CD4-positive, CD25-positive, alpha-beta regulatory T cell (primary cell): ENCODE results near the gene SLFN12L. TPM values are rescaled to one million over a fixed set of nuclear protein-coding genes. Genes with fewer than 3 reads are reported as not detected.
A peak's percentile ranks its signal among the peaks of the same experiment; 100 is the strongest.
"Not testable (repeated sequence)": the region's sequence is repeated elsewhere in the genome, so short reads cannot be mapped to it uniquely, and the experiment has no call there.

ENCODE experiments used
- ATAC-seq, 2 donors: fragments of 150-1000 bp; cut with Tn5 transposase; one replicate each; pipeline ENCODE4 v1.10.0; 2021; ENCODE audit warnings: low read depth in 2 of 2, moderate number of reproducible peaks in 2 of 2, moderate library complexity in 1 of 2
- DNase-seq, 3 donors: peaks; one replicate each; pipeline versions ENCODE4 v3.0.0 to v3.0.0-alpha.2; 2012 to 2022; ENCODE audit warnings: mixed read lengths in 1 of 3
- H3K27ac ChIP-seq: one replicate; pipeline ENCODE4 v1.7.0; 2013; ENCODE audit warnings: mild to moderate bottlenecking, low read length; ENCODE audit not compliant: insufficient read depth, poor library complexity, severe bottlenecking
- H3K27me3 ChIP-seq: one replicate; pipeline ENCODE4 v1.7.0; 2013; ENCODE audit warnings: low read length; ENCODE audit not compliant: control insufficient read depth, insufficient read depth
- H3K36me3 ChIP-seq: one replicate; pipeline ENCODE4 v1.7.0; 2013; ENCODE audit warnings: mild to moderate bottlenecking, low read length, moderate library complexity; ENCODE audit not compliant: control insufficient read depth, insufficient read depth
- H3K4me1 ChIP-seq: 2 replicates; pipeline ENCODE4 v1.7.0; 2013; ENCODE audit warnings: mild to moderate bottlenecking, low read length; ENCODE audit not compliant: insufficient read depth, control insufficient read depth, poor library complexity, severe bottlenecking
- H3K4me3 ChIP-seq: one replicate; pipeline ENCODE4 v1.7.0; 2013; ENCODE audit warnings: low read depth, mild to moderate bottlenecking, low read length, moderate library complexity
- H3K9me3 ChIP-seq, 2 experiments: 1 replicate in 1 of 2; 2 replicates in 1 of 2; pipeline ENCODE4 v1.7.0; 2013; ENCODE audit warnings: low read length in 2 of 2, mild to moderate bottlenecking in 1 of 2, moderate library complexity in 1 of 2; ENCODE audit not compliant: control insufficient read depth in 2 of 2
- H3K27ac Mint-ChIP-seq, 3 donors: one replicate each; pipeline ENCODE4 v1.8.0; 2020 to 2022; ENCODE audit warnings: mild to moderate bottlenecking in 3 of 3, mixed read lengths in 3 of 3, moderate library complexity in 2 of 3
- H3K27me3 Mint-ChIP-seq: one replicate; pipeline ENCODE4 v1.8.0; 2022; ENCODE audit warnings: mild to moderate bottlenecking, mixed read lengths
- H3K36me3 Mint-ChIP-seq: one replicate; pipeline ENCODE4 v1.8.0; 2020; ENCODE audit warnings: mixed read lengths
- H3K4me1 Mint-ChIP-seq, 4 donors: one replicate each; pipeline ENCODE4 v1.8.0; 2020 to 2022; ENCODE audit warnings: mixed read lengths in 4 of 4, mild to moderate bottlenecking in 1 of 4
- H3K4me3 Mint-ChIP-seq, 4 donors: one replicate each; pipeline ENCODE4 v1.8.0; 2020 to 2022; ENCODE audit warnings: mild to moderate bottlenecking in 4 of 4, mixed read lengths in 4 of 4, moderate library complexity in 3 of 4
- H3K9me3 Mint-ChIP-seq, 7 donors: one replicate each; pipeline ENCODE4 v1.8.0; 2020 to 2022; ENCODE audit warnings: mixed read lengths in 7 of 7, mild to moderate bottlenecking in 3 of 7, moderate library complexity in 2 of 7
- polyA plus RNA-seq, 4 donors: library from polyadenylated mRNA; unstranded; fragments of 300-500 nt; fragmentation: Illumina TruSeq; gene quantifications; one replicate each; pipeline ENCODE4 v1.2.3, GENCODE V29; 2021
- total RNA-seq: library from RNA; stranded (reverse); gene quantifications from one replicate; pipeline ENCODE4 v1.2.3, GENCODE V29; 2022

Gene SLFN12L
- total and polyA plus RNA-seq, 5 donors from 2014 or later, result 12.7 to 105 (median 13.9) TPM

- Histone ChIP-seq H3K4me1 (peaks cover 65% of the 10 kb centered on the region), H3K27ac (peak overlapping the region; percentile 86), H3K4me3 (peak overlapping the region; percentile 81), H3K36me3 (no peaks in the 10 kb centered on the region), H3K27me3 (no peaks in the 10 kb centered on the region), H3K9me3 (no peaks in the 10 kb centered on the region)
- Mint-ChIP-seq H3K9me3 (peaks cover 0 to 5% (median 0%) of the 10 kb centered on the region in 7 donors), H3K27ac (peak overlapping the region in 2 of 3 donors; percentile 48 to 78), H3K36me3 (peaks cover 34% of the 10 kb centered on the region), H3K4me1 (peaks cover 31 to 85% (median 65%) of the 10 kb centered on the region in 4 donors), H3K27me3 (no peaks in the 10 kb centered on the region), H3K4me3 (peak overlapping the region; percentile 12 to 92 (median 81))
- DNase-seq, result peak in 2 of 3 donors; percentile 37 to 52
- ATAC-seq, result peak; percentile 35 to 48
Observed at GRCh38 chr17:35531160-35531559, 6.3 kb downstream of the SLFN12L start.

GRCh38 chr17:35529866-35530265 is 7.6 kb downstream of the SLFN12L start:
- Mint-ChIP-seq H3K27me3 (no peaks in the 10 kb centered on the region), H3K4me1 (peaks cover 36 to 90% (median 73%) of the 10 kb centered on the region in 4 donors), H3K9me3 (peaks cover 0 to 5% (median 0%) of the 10 kb centered on the region in 7 donors), H3K4me3 (peak overlapping the region; percentile 40 to 83 (median 72)), H3K36me3 (peaks cover 38% of the 10 kb centered on the region), H3K27ac (peak overlapping the region; percentile 60 to 94 (median 78))
- H3K36me3 ChIP-seq, result no peaks in the 10 kb centered on the region
- H3K27me3 ChIP-seq, result no peaks in the 10 kb centered on the region
- no peak for ATAC-seq
- no peak for DNase-seq
- H3K27ac ChIP-seq, result peak overlapping the region; percentile 86
- H3K9me3 ChIP-seq, result no peaks in the 10 kb centered on the region
- peaks cover 53% of the 10 kb centered on the region for H3K4me1 ChIP-seq
- H3K4me3 ChIP-seq, result no peak overlapping the region

GRCh38 chr17:35529326-35529725 is 8.2 kb downstream of the SLFN12L start:
- peaks cover 51% of the 10 kb centered on the region for H3K4me1 ChIP-seq
- peak overlapping the region; percentile 34 to 95 (median 34) for H3K27ac Mint-ChIP-seq

GRCh38 chr17:35523296-35523695 is 14.2 kb downstream of the SLFN12L start:
- Histone ChIP-seq H3K9me3 (no peaks in the 10 kb centered on the region), H3K4me1 (peaks cover 65% of the 10 kb centered on the region), H3K27ac (peak overlapping the region; percentile 43), H3K27me3 (no peaks in the 10 kb centered on the region), H3K4me3 (peak overlapping the region; percentile 22), H3K36me3 (peaks cover 22% of the 10 kb centered on the region)
- peak overlapping the region in 3 of 4 donors; percentile 9 to 67 (median 52) for H3K4me3 Mint-ChIP-seq
- H3K9me3 Mint-ChIP-seq, result no peaks in the 10 kb centered on the region
- DNase-seq (no peak), ATAC-seq (no peak)
- peaks cover 60% of the 10 kb centered on the region for H3K36me3 Mint-ChIP-seq
- peaks cover 63 to 97% (median 86%) of the 10 kb centered on the region in 4 donors for H3K4me1 Mint-ChIP-seq
- H3K27me3 Mint-ChIP-seq, result no peaks in the 10 kb centered on the region
- peak overlapping the region; percentile 37 to 84 (median 65) for H3K27ac Mint-ChIP-seq

More at GRCh38 chr17:35529326-35529725, 8.2 kb downstream of the SLFN12L start:
- not testable (repeated sequence) for DNase-seq, H3K27me3 ChIP-seq, H3K4me3 ChIP-seq, H3K36me3 ChIP-seq, H3K9me3 ChIP-seq, ATAC-seq, H3K27me3 Mint-ChIP-seq, H3K9me3 Mint-ChIP-seq
- Mint-ChIP-seq H3K4me1 (peaks cover 39 to 90% (median 73%) of the 10 kb centered on the region in 4 donors), H3K4me3 (peak overlapping the region in 3 of 4 donors; percentile 46 to 86 (median 56)), H3K36me3 (peaks cover 36% of the 10 kb centered on the region)
- H3K27ac ChIP-seq, result peak overlapping the region; percentile 86

GRCh38 chr17:35521654-35522256 is 15.7 kb downstream of the SLFN12L start:
- DNase-seq, result peak; percentile 30 to 74 (median 45)
- not testable (repeated sequence) for H3K9me3 ChIP-seq, H3K9me3 Mint-ChIP-seq, H3K27me3 ChIP-seq, H3K27me3 Mint-ChIP-seq
- Histone ChIP-seq H3K4me1 (peaks cover 62% of the 10 kb centered on the region), H3K36me3 (peaks cover 24% of the 10 kb centered on the region), H3K4me3 (peak overlapping the region; percentile 70), H3K27ac (peak overlapping the region; percentile 72)
- Mint-ChIP-seq H3K27ac (peak overlapping the region; percentile 22 to 91 (median 91)), H3K4me3 (peak overlapping the region; percentile 73 to 88 (median 80)), H3K4me1 (peaks cover 67 to 97% (median 87%) of the 10 kb centered on the region in 4 donors), H3K36me3 (peaks cover 73% of the 10 kb centered on the region)
- ATAC-seq, result peak; percentile 97

- H3K36me3 Mint-ChIP-seq, result peaks cover 70% of the 10 kb centered on the region
- H3K4me1 ChIP-seq, result peaks cover 64% of the 10 kb centered on the region
- H3K9me3 Mint-ChIP-seq, result no peaks in the 10 kb centered on the region
- H3K27me3 Mint-ChIP-seq, result no peaks in the 10 kb centered on the region
- H3K27me3 ChIP-seq, result no peaks in the 10 kb centered on the region
- no peak for ATAC-seq
- H3K36me3 ChIP-seq, result peaks cover 25% of the 10 kb centered on the region
- no peaks in the 10 kb centered on the region for H3K9me3 ChIP-seq
- H3K4me3 ChIP-seq, result peak overlapping the region; percentile 70
- peaks cover 62 to 96% (median 83%) of the 10 kb centered on the region in 4 donors for H3K4me1 Mint-ChIP-seq
- peak overlapping the region in 3 of 4 donors; percentile 75 to 88 (median 84) for H3K4me3 Mint-ChIP-seq
- DNase-seq, result no peak
- peak overlapping the region; percentile 18 to 79 (median 70) for H3K27ac Mint-ChIP-seq
- H3K27ac ChIP-seq, result peak overlapping the region; percentile 72
Observed at GRCh38 chr17:35521150-35521549, 16.3 kb downstream of the SLFN12L start.

- peaks cover 58 to 96% (median 77%) of the 10 kb centered on the region in 4 donors for H3K4me1 Mint-ChIP-seq
- DNase-seq (no peak), ATAC-seq (no peak)
- Histone ChIP-seq H3K27ac (peak overlapping the region; percentile 37), H3K4me1 (peaks cover 66% of the 10 kb centered on the region), H3K9me3 (no peaks in the 10 kb centered on the region), H3K36me3 (peaks cover 34% of the 10 kb centered on the region), H3K27me3 (no peaks in the 10 kb centered on the region), H3K4me3 (peak overlapping the region; percentile 71)
- H3K36me3 Mint-ChIP-seq, result peaks cover 68% of the 10 kb centered on the region
- H3K9me3 Mint-ChIP-seq, result no peaks in the 10 kb centered on the region
- no peaks in the 10 kb centered on the region for H3K27me3 Mint-ChIP-seq
- H3K27ac Mint-ChIP-seq, result peak overlapping the region; percentile 67 to 93 (median 81)
- H3K4me3 Mint-ChIP-seq, result peak overlapping the region; percentile 70 to 88 (median 78)
Observed at GRCh38 chr17:35519906-35520442, 17.5 kb downstream of the SLFN12L start.
